Fibroblast of skin of back (primary cell): Measurements from ENCODE around the gene PPP1R14B.
A peak's percentile ranks its signal among the peaks of the same experiment; 100 is the strongest.

Source experiments
- DNase-seq: peaks from one replicate; pipeline ENCODE4 v3.0.0-alpha.2; 2013

The PPP1R14B gene

GRCh38 chr11:64245401-64245796, 1.3 kb downstream of the PPP1R14B start:
- DNase-seq, result no peak

- no peak for DNase-seq
These were observed 1.8 kb downstream of the PPP1R14B start for GRCh38 chr11:64244966-64245365.

GRCh38 chr11:64244107-64244506, 2.6 kb downstream of the PPP1R14B start:
- DNase-seq, result no peak

GRCh38 chr11:64243236-64243854, 3.4 kb downstream of the PPP1R14B start:
- no peak for DNase-seq

GRCh38 chr11:64241491-64242374, 5.0 kb downstream of the PPP1R14B start:
- peak; percentile 39 for DNase-seq

GRCh38 chr11:64241241-64241490, 5.6 kb downstream of the PPP1R14B start:
- peak; percentile 98 for DNase-seq

GRCh38 chr11:64240435-64241240, 6.1 kb downstream of the PPP1R14B start, which contains the start of gene FKBP2:
Gene FKBP2 (plus strand): TSS chr11:64241095. CDS start chr11:64242388, 1,293 bp downstream.
- peak; percentile 96 for DNase-seq

GRCh38 chr11:64239662-64240434, 6.9 kb downstream of the PPP1R14B start:
- DNase-seq, result no peak

GRCh38 chr11:64238999-64239398, 7.7 kb downstream of the PPP1R14B start:
- no peak for DNase-seq

- DNase-seq, result no peak
These were observed 8.7 kb downstream of the PPP1R14B start for GRCh38 chr11:64238076-64238475.

GRCh38 chr11:64237484-64237951, 9.2 kb downstream of the PPP1R14B start:
- no peak for DNase-seq

- no peak for DNase-seq
These were observed 11.1 kb downstream of the PPP1R14B start for GRCh38 chr11:64235437-64236161.

- peak; percentile 29 for DNase-seq
These were observed 11.9 kb downstream of the PPP1R14B start for GRCh38 chr11:64234647-64235379.

- DNase-seq, result peak; percentile 67
These were observed 12.7 kb downstream of the PPP1R14B start, which contains the start of gene VEGFB for GRCh38 chr11:64233913-64234586. Gene VEGFB (plus strand): TSS chr11:64234584. CDS start chr11:64234834, 250 bp downstream.

- DNase-seq, result no peak
These were observed 13.8 kb downstream of the PPP1R14B start for GRCh38 chr11:64232967-64233315.

- no peak for DNase-seq
These were observed 14.4 kb downstream of the PPP1R14B start for GRCh38 chr11:64232182-64232966.

GRCh38 chr11:64231546-64231945, 15.2 kb downstream of the PPP1R14B start:
- DNase-seq, result no peak

- DNase-seq, result no peak
These were observed 15.8 kb downstream of the PPP1R14B start for GRCh38 chr11:64230985-64231365.

- peak; percentile 88 for DNase-seq
These were observed 16.4 kb downstream of the PPP1R14B start, which contains the start of gene DNAJC4 for GRCh38 chr11:64230171-64230984. Gene DNAJC4 (plus strand): TSS chr11:64230548. CDS start chr11:64230855, 307 bp downstream.
